Lung (tissue), 12 donors: Measurements from ENCODE around the gene ANKFN1. TPM values are rescaled to one million over a fixed set of nuclear protein-coding genes. Genes with fewer than 3 reads are reported as not detected.

Source experiments
- ATAC-seq: fragments of 200-7000 bp; cut with Tn5 transposase; one replicate; pipeline ENCODE4 v1.9.1; 2020; ENCODE audit warnings: moderate number of reproducible peaks; ENCODE audit not compliant: insufficient read depth, low FRiP score
- DNase-seq, 3 donors: peaks; one replicate each; pipeline ENCODE4 v3.0.0-alpha.2; 2013 to 2017
- H3K27ac ChIP-seq, 2 donors: one replicate each; pipeline ENCODE4 v1.5.1; 2013; ENCODE audit warnings: mild to moderate bottlenecking in 2 of 2, moderate library complexity in 2 of 2, control low read depth in 1 of 2, inconsistent platforms in 1 of 2, low read depth in 1 of 2, low read length in 1 of 2
- H3K27me3 ChIP-seq, 3 donors: one replicate each; pipeline ENCODE4 v1.5.1; 2013; ENCODE audit warnings: low read length in 2 of 3; ENCODE audit not compliant: control insufficient read depth in 3 of 3, insufficient read depth in 3 of 3
- H3K36me3 ChIP-seq, 4 donors: one replicate each; pipeline ENCODE4 v1.5.1; 2013; ENCODE audit warnings: low read length in 4 of 4, mild to moderate bottlenecking in 1 of 4, moderate library complexity in 1 of 4; ENCODE audit not compliant: control insufficient read depth in 4 of 4, insufficient read depth in 4 of 4
- H3K4me1 ChIP-seq, 5 donors: one replicate each; pipeline ENCODE4 v1.5.1; 2013; ENCODE audit warnings: low read length in 5 of 5, mild to moderate bottlenecking in 2 of 5, moderate library complexity in 1 of 5; ENCODE audit not compliant: control insufficient read depth in 5 of 5, insufficient read depth in 5 of 5
- H3K4me3 ChIP-seq: one replicate; pipeline ENCODE4 v1.5.1; 2013; ENCODE audit warnings: mild to moderate bottlenecking, control low read depth, moderate library complexity
- H3K9ac ChIP-seq, 2 donors: one replicate each; pipeline ENCODE4 v1.5.1; 2013; ENCODE audit warnings: low read length in 2 of 2, control low read depth in 1 of 2; ENCODE audit not compliant: insufficient read depth in 1 of 2
- H3K9me3 ChIP-seq, 4 donors: one replicate each; pipeline ENCODE4 v1.5.1; 2013; ENCODE audit warnings: low read length in 3 of 4, mild to moderate bottlenecking in 1 of 4, moderate library complexity in 1 of 4; ENCODE audit not compliant: control insufficient read depth in 4 of 4, insufficient read depth in 3 of 4
- CTCF ChIP-seq: IDR thresholded peaks from 2 replicates; pipeline ENCODE4 v1.5.1; 2012; ENCODE audit warnings: mild to moderate bottlenecking; ENCODE audit errors: control extremely low read depth, extremely low read depth
- WGBS, 2 donors: extraction: QIAGEN DNeasy Blood & Tissue Kit; methylation state at CpG; one replicate each; pipeline ENCODE4 v1.1.7; 2013; 5-methylcytosine and 5-hydroxymethylcytosine counted together
- polyA plus RNA-seq, 2 donors: library from polyadenylated mRNA; stranded (reverse); fragments of 200-250 nt; gene quantifications; one replicate each; pipeline ENCODE4 v1.2.1, GENCODE V29; 2013
- total RNA-seq, 2 donors: library from RNA; depleted of rRNA in 1 of 2; stranded (reverse); fragments of >200 nt in 1 of 2; gene quantifications; one replicate each; pipeline ENCODE4 v1.2.1, GENCODE V29; 2014 to 2021
- donor health status: control.
- donor health status: control.
- donor health status: Bipolar disorder and iron deficiency.
- donor health status: healthy.
- donor health status: DM: yes; HTN: yes; CAD: no.

Gene ANKFN1
- total and polyA plus RNA-seq, 4 donors: 0.39 to 8.5 (median 3.4) TPM

- DNase-seq (no peak), ATAC-seq (no peak)
- Histone ChIP-seq H3K4me3 (no peak overlapping the region), H3K4me1 (no peaks in the 10 kb centered on the region), H3K36me3 (no peaks in the 10 kb centered on the region), H3K27me3 (no peaks in the 10 kb centered on the region), H3K9ac (no peak overlapping the region), H3K27ac (no peak overlapping the region), H3K9me3 (no peaks in the 10 kb centered on the region)
- WGBS, 2 donors: 69 to 86% methylated on average over 1 of the region's 1 CpG
- TF ChIP-seq CTCF: no peak
These were observed 38.8 kb upstream of the ANKFN1 start for GRCh38 chr17:56114469-56114868.

- no peak overlapping the region for H3K27ac ChIP-seq
- H3K9ac ChIP-seq: no peak overlapping the region
- no peak overlapping the region for H3K4me3 ChIP-seq
- no peaks in the 10 kb centered on the region for H3K27me3 ChIP-seq
- TF ChIP-seq CTCF: no peak
- WGBS, 2 donors: 43 to 69% methylated on average over 2 of the region's 2 CpGs
- no peaks in the 10 kb centered on the region for H3K4me1 ChIP-seq
- H3K36me3 ChIP-seq: no peaks in the 10 kb centered on the region
- ATAC-seq (no peak), DNase-seq (no peak)
- H3K9me3 ChIP-seq: no peaks in the 10 kb centered on the region
These were observed 34.1 kb upstream of the ANKFN1 start for GRCh38 chr17:56119191-56119590.

GRCh38 chr17:56119936-56120335, 33.3 kb upstream of the ANKFN1 start:
- 81 to 88% methylated on average over 4 of the region's 4 CpGs for WGBS, 2 donors
- H3K27ac ChIP-seq: no peak overlapping the region
- no peak overlapping the region for H3K9ac ChIP-seq
- H3K4me3 ChIP-seq: no peak overlapping the region
- DNase-seq: no peak
- ATAC-seq: no peak
- no peaks in the 10 kb centered on the region for H3K9me3 ChIP-seq
- TF ChIP-seq CTCF: no peak
- no peaks in the 10 kb centered on the region for H3K4me1 ChIP-seq
- H3K36me3 ChIP-seq: no peaks in the 10 kb centered on the region
- no peaks in the 10 kb centered on the region for H3K27me3 ChIP-seq
